Measurements from ENCODE around the gene TFB2M. TPM values are rescaled to one million over a fixed set of nuclear protein-coding genes. Genes with fewer than 3 reads are reported as not detected.
A peak's percentile ranks its signal among the peaks of the same experiment; 100 is the strongest.

The TFB2M gene
- 7.4 TPM for total RNA-seq (2013)
- polyA plus RNA-seq (1 to 10 TPM; 4.9 to 9.7 (median 7.9) TPM), polyA minus RNA-seq (3.6 and 5.2 TPM in 2 replicates), total RNA-seq (3.1 to 11.0 (median 6.0) reads per million in 11 experiments)

- under 1% methylated on average over 59 of the region's 62 CpGs for WGBS (ENCODE audit: insufficient coverage)
- Histone ChIP-seq H3K27ac (ENCODE audit: low read depth in 1 of 2, low read length in 2 of 2) (peak within 1 kb of the TSS; percentile 92 to 98), H3K9me3 (replicated peaks in 1 of 2; ENCODE audit: control insufficient read depth in 1 of 2, insufficient read depth in 1 of 2, low read length in 2 of 2) (no peaks in the 10 kb centered on the region), H3K4me2 (replicated peaks; ENCODE audit: extremely low read depth, low read length, poor library complexity, severe bottlenecking) (peak within 1 kb of the TSS; percentile 78), H3K4me1 (ENCODE audit: control insufficient read depth in 1 of 2, insufficient read depth in 2 of 2, low read length in 2 of 2) (peaks cover 47 to 62% of the 10 kb centered on the region in 2 donors), H3K9ac (ENCODE audit: insufficient read depth, low read length, poor library complexity, severe bottlenecking) (peak within 1 kb of the TSS; percentile 93), H3K4me3 (replicated peaks in 1 of 3; ENCODE audit: low read depth in 2 of 3, low read length in 3 of 3) (peak within 1 kb of the TSS; percentile 89 to 99 (median 96)), H4K20me1 (ENCODE audit: insufficient read depth, low read length) (no peaks in the 10 kb centered on the region), H3K79me2 (ENCODE audit: insufficient read depth, low read length) (peaks cover 86% of the 10 kb centered on the region), H3K27me3 (ENCODE audit: control insufficient read depth in 2 of 2, insufficient read depth in 2 of 2, low read length in 2 of 2) (no peaks in the 10 kb centered on the region), H2AFZ (ENCODE audit: insufficient read depth, low read depth, low read length, poor library complexity, severe bottlenecking) (peak within 1 kb of the TSS; percentile 92), H3K36me3 (replicated peaks in 1 of 2; ENCODE audit: control insufficient read depth in 1 of 2, insufficient read depth in 2 of 2, low read length in 2 of 2) (peaks cover 8 to 24% of the 10 kb centered on the region in 2 donors)
- H3K27ac Mint-ChIP-seq = peak within 1 kb of the TSS; percentile 94 to 98 (median 96)
- peak; percentile 98 to 99 (median 99) for DNase-seq
- peaks cover 0 to 6% (median 0%) of the 10 kb centered on the region in 7 donors for H3K9me3 Mint-ChIP-seq
- peaks cover 10 to 20% of the 10 kb centered on the region in 2 donors for H3K36me3 Mint-ChIP-seq
- peak within 1 kb of the TSS; percentile 98 for H3K4me3 Mint-ChIP-seq
- peaks cover 42% of the 10 kb centered on the region for H3K4me1 Mint-ChIP-seq
- TF ChIP-seq, protein P1, sequence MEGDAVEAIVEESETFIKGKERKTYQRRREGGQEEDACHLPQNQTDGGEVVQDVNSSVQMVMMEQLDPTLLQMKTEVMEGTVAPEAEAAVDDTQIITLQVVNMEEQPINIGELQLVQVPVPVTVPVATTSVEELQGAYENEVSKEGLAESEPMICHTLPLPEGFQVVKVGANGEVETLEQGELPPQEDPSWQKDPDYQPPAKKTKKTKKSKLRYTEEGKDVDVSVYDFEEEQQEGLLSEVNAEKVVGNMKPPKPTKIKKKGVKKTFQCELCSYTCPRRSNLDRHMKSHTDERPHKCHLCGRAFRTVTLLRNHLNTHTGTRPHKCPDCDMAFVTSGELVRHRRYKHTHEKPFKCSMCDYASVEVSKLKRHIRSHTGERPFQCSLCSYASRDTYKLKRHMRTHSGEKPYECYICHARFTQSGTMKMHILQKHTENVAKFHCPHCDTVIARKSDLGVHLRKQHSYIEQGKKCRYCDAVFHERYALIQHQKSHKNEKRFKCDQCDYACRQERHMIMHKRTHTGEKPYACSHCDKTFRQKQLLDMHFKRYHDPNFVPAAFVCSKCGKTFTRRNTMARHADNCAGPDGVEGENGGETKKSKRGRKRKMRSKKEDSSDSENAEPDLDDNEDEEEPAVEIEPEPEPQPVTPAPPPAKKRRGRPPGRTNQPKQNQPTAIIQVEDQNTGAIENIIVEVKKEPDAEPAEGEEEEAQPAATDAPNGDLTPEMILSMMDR (IDR thresholded peaks at IDR 0.05) = no peak
- H3K27me3 Mint-ChIP-seq (ENCODE audit: low read depth in 3 of 3) = no peaks in the 10 kb centered on the region
- intact Hi-C loops (cut with micrococcal nuclease) = loop anchor here (2.0 to 5.0 kb wide), 2 partner anchors 41 to 43 kb away; no protein-coding TSS in a partner anchor
Measured at GRCh38 chr1:246566128-246566812, at the start of gene TFB2M, which contains the start of gene CNST. Gene TFB2M, minus strand, starts transcription at chr1:246566261. Its CDS starts 123 bp downstream, at chr1:246566138. Gene CNST, plus strand, starts transcription at chr1:246566456. Its CDS starts 25,107 bp downstream, at chr1:246591563.

DNA sequence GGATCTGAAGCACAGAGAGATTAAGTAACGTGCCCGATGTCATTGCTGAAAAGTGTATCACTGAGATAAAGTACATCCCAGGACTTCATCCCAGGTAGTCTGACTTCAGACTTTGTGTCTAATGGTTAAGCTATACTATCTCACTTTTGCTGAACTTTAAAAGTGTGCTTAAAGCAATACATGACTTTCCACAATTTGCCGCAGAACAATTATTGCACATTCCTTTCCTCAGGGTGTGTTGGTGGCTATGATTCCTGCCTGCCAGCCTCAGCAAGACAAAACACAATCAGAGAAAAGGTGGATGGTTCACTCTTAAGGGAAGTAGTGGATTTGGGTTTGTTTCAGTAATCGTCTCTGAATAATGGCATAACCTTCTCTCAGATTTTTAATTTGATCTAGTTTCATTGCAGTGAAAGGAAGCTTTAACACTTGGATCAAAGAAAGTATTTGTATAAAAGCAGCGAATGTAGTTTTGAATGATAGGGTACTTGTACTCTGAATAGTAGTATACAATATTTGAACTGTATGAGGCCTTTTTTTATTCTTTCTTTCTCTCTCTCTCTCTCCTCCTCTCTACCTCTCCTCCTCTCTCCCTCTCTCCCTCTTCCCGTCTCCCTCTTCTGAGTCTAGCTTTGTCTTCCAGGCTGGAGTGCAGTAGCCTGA is 47.2 kb upstream of the TFB2M start:
- Histone ChIP-seq H3K9ac (ENCODE audit: insufficient read depth, low read length, poor library complexity, severe bottlenecking) (no peak overlapping the region), H4K20me1 (ENCODE audit: insufficient read depth, low read length) (peaks cover 41% of the 10 kb centered on the region)
- 100% methylated on average over 2 of the region's 6 CpGs for WGBS (ENCODE audit: insufficient coverage)

More for the DNA sequence above, 47.2 kb upstream of the TFB2M start:
- no peaks in the 10 kb centered on the region for H3K27me3 ChIP-seq (ENCODE audit: control insufficient read depth in 2 of 2, insufficient read depth in 2 of 2, low read length in 2 of 2)
- DNase-seq = no peak
- Mint-ChIP-seq H3K27ac (peak overlapping the region in 2 of 7 donors; percentile 38 to 75), H3K9me3 (peaks cover 0 to 2% (median 0%) of the 10 kb centered on the region in 7 donors), H3K27me3 (ENCODE audit: low read depth in 3 of 3) (peaks cover 0 to 3% (median 1%) of the 10 kb centered on the region in 3 donors), H3K4me3 (no peak overlapping the region), H3K4me1 (peaks cover 22% of the 10 kb centered on the region), H3K36me3 (peaks cover 4 to 14% of the 10 kb centered on the region in 2 donors)
- TF ChIP-seq, protein P1 (IDR thresholded peaks at IDR 0.05) = no peak
- H3K79me2 ChIP-seq (ENCODE audit: insufficient read depth, low read length) = peaks cover 60% of the 10 kb centered on the region
- intact Hi-C loops (cut with micrococcal nuclease) = loop anchor here in 1 of 2 donors (10.0 kb wide), 1 partner anchor 108 kb away; the partner anchor contains the start of gene SMYD3
- no peak overlapping the region for H2AFZ ChIP-seq (ENCODE audit: insufficient read depth, low read depth, low read length, poor library complexity, severe bottlenecking)
- peaks cover 17 to 20% of the 10 kb centered on the region in 2 donors for H3K4me1 ChIP-seq (ENCODE audit: control insufficient read depth in 1 of 2, insufficient read depth in 2 of 2, low read length in 2 of 2)
- H3K4me2 ChIP-seq (replicated peaks; ENCODE audit: extremely low read depth, low read length, poor library complexity, severe bottlenecking) = no peak overlapping the region
- H3K27ac ChIP-seq (ENCODE audit: low read depth in 1 of 2, low read length in 2 of 2) = no peak overlapping the region
- no peaks in the 10 kb centered on the region for H3K9me3 ChIP-seq (replicated peaks in 1 of 2; ENCODE audit: control insufficient read depth in 1 of 2, insufficient read depth in 1 of 2, low read length in 2 of 2)
- H3K36me3 ChIP-seq (replicated peaks in 1 of 2; ENCODE audit: control insufficient read depth in 1 of 2, insufficient read depth in 2 of 2, low read length in 2 of 2) = no peaks in the 10 kb centered on the region
- no peak overlapping the region for H3K4me3 ChIP-seq (replicated peaks in 1 of 3; ENCODE audit: low read depth in 2 of 3, low read length in 3 of 3)

All from CD14-positive monocyte (primary cell).